H1 (cell line): ENCODE results near the gene DGKD. TPM values are rescaled to one million over a fixed set of nuclear protein-coding genes. Genes with fewer than 3 reads are reported as not detected.

Source experiments
- ASH2L ChIP-seq: fragments of 200-600, 300-600 bp; sonication (generic); IDR thresholded peaks from one replicate; pipeline ENCODE4 v1.7.1; 2017; ENCODE audit warnings: low read length
- polyA plus RNA-seq, 7 experiments: library from polyadenylated mRNA; depleted of rRNA in 3 of 7; stranded (reverse) in 5 of 7; unstranded in 2 of 7; fragments of >200 nt in 5 of 7; fragments of 200-250 nt in 2 of 7; gene quantifications; 1 replicate in 5 of 7; 2 replicates in 1 of 7; 4 replicates in 1 of 7; pipeline versions ENCODE4 v1.2.1 to v1.2.3, GENCODE V29; 2011 to 2013; ENCODE audit warnings: missing spikeins in 2 of 7, mixed read lengths in 2 of 7
- total RNA-seq: library from RNA; stranded (reverse); fragmentation: NEBNext Ultra II Directional; extraction: Animal tissue kit (Norgen Biotek cat#: 25700); gene quantifications from 2 replicates; pipeline ENCODE4 v1.2.1, GENCODE V29; 2021

Gene DGKD
- total and polyA plus RNA-seq, 2 of the 8 experiments (the other 6 are each of a cell fraction or from before 2014, with no cell fraction given): 7.7 to 30.9 TPM

GRCh38 chr2:233486778-233487552 is 132.7 kb downstream of the DGKD start (continued):
- TF ChIP-seq ASH2L: no peak
- TF ChIP-seq, all 59 proteins: peak for 0
